Common myeloid progenitor, CD34-positive (primary cell): Measurements from ENCODE around the gene AAR2.

Experiments used
- CTCF ChIA-PET: fragments of 350-600 bp; sonication (Branson Sonifier 250); formaldehyde crosslinking; loops from one replicate; lab custom pipeline; 2021; ENCODE audit warnings: antibody characterized with exemption; lab: Charles Lee
- POLR2A ChIA-PET: fragments of 350-600 bp; sonication (Branson Sonifier 250); formaldehyde crosslinking; loops from one replicate; lab custom pipeline; 2021; ENCODE audit warnings: antibody characterized with exemption; lab: Charles Lee
- DNase-seq, 3 donors: peaks; one replicate each; pipeline versions ENCODE4 v3.0.0 to v3.0.0-alpha.2; 2013
- H3K27ac ChIP-seq, 2 experiments: 1 replicate in 1 of 2; 2 replicates in 1 of 2; pipeline ENCODE4 v1.7.0; 2013; ENCODE audit warnings: inconsistent platforms in 2 of 2, low read length in 2 of 2, mild to moderate bottlenecking in 2 of 2, low read depth in 1 of 2, moderate library complexity in 1 of 2; ENCODE audit not compliant: severe bottlenecking in 2 of 2, insufficient read depth in 1 of 2, poor library complexity in 1 of 2
- H3K27me3 ChIP-seq, 5 experiments: replicated peaks in 2 of 5; 1 replicate in 3 of 5; 2 replicates in 2 of 5; pipeline versions ENCODE4 v1.6.1 to v1.7.0; 2013; ENCODE audit warnings: low read length in 4 of 5, mild to moderate bottlenecking in 2 of 5, moderate library complexity in 2 of 5, inconsistent platforms in 1 of 5; ENCODE audit not compliant: insufficient read depth in 5 of 5, control insufficient read depth in 4 of 5
- H3K36me3 ChIP-seq, 4 experiments: 1 replicate in 2 of 4; 2 replicates in 2 of 4; pipeline versions ENCODE4 v1.6.1 to v1.7.0; 2013; ENCODE audit warnings: low read length in 3 of 4, control low read depth in 1 of 4, mild to moderate bottlenecking in 1 of 4; ENCODE audit not compliant: control insufficient read depth in 4 of 4, insufficient read depth in 4 of 4
- H3K4me1 ChIP-seq, 4 experiments: 1 replicate in 3 of 4; 2 replicates in 1 of 4; pipeline versions ENCODE4 v1.6.1 to v1.7.1; 2013; ENCODE audit warnings: low read length in 3 of 4, mild to moderate bottlenecking in 3 of 4, control low read depth in 1 of 4, inconsistent platforms in 1 of 4, moderate library complexity in 1 of 4; ENCODE audit not compliant: control insufficient read depth in 4 of 4, insufficient read depth in 4 of 4; ENCODE audit errors: control extremely low read depth in 1 of 4
- H3K4me3 ChIP-seq, 7 experiments: 1 replicate in 4 of 7; 2 replicates in 3 of 7; pipeline versions ENCODE4 v1.5.1 to v1.7.0; 2013; ENCODE audit warnings: mild to moderate bottlenecking in 7 of 7, low read length in 6 of 7, moderate library complexity in 6 of 7, inconsistent platforms in 2 of 7, low read depth in 2 of 7, control low read depth in 1 of 7; ENCODE audit not compliant: insufficient read depth in 4 of 7, control insufficient read depth in 1 of 7; ENCODE audit errors: extremely low read depth in 1 of 7
- H3K9me3 ChIP-seq, 5 experiments: 1 replicate in 4 of 5; 2 replicates in 1 of 5; pipeline versions ENCODE4 v1.6.1 to v1.7.1; 2013; ENCODE audit warnings: low read length in 4 of 5, mild to moderate bottlenecking in 2 of 5, inconsistent platforms in 1 of 5, low read depth in 1 of 5, moderate library complexity in 1 of 5; ENCODE audit not compliant: control insufficient read depth in 4 of 5, insufficient read depth in 2 of 5; ENCODE audit errors: control extremely low read depth in 1 of 5
- WGBS: methylation state at CpG from one replicate; pipeline ENCODE4 v1.1.5; 2013; ENCODE audit not compliant: insufficient coverage; 5-methylcytosine and 5-hydroxymethylcytosine counted together

AAR2 gene

DNA sequence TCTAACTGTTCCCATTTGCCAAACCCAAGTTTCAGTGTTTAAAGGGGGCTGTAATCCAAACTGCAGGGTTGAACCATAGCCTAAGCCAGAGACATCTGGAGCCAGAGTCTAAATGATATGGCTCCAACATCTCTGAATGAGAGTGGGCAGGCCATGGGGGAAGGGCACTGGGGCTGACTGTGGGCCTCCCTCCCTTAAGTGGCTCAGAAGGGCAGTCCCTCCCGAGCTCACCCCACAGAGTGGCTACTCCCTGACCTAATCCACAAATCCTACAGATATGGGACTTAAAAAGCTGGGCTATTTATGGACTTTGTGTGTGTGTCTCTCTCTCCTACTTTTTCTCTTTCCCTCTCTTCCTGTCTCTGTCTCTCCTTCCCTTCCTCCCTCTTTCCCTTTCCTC is 35.8 kb upstream of the AAR2 start:
- WGBS = no CpG with 5 or more reads among the region's 1 CpG
- no peaks in the 10 kb centered on the region for H3K9me3 ChIP-seq
- CTCF ChIA-PET = interaction anchor here (0.6 to 3.0 kb wide), 8 partner anchors 11 to 208 kb away, joined by 3 to 25 read pairs (median 4); no protein-coding TSS in a partner anchor
- no peak for DNase-seq
- POLR2A ChIA-PET = no interaction called here
- H3K27ac ChIP-seq = no peak overlapping the region
- no peak overlapping the region for H3K4me3 ChIP-seq
- peaks cover 0 to 16% (median 0%) of the 10 kb centered on the region in 5 experiments for H3K27me3 ChIP-seq
- no peaks in the 10 kb centered on the region for H3K36me3 ChIP-seq
- H3K4me1 ChIP-seq = peaks cover 0 to 6% (median 2%) of the 10 kb centered on the region in 4 experiments

DNA sequence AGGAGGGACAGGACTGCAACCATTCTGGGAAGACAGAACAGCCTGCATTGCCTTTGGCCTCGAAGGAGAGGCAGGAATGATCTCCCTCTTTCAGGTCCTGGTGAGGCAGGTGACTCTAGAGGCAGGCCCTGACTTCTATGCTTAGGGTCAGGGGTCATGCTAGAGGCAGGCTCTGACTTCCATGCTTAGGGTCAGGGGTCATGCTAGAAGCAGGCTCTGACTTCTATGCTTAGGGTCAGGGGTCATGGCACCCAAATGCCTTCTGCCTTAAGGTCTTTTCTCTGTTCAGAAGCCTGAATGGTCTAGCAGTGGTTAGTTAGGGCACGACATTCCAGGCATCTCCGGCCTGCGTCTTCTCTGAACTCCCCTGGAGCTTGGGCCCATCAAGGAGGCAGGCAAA is 35.1 kb upstream of the AAR2 start:
- Histone ChIP-seq H3K27me3 (peaks cover 0 to 18% (median 0%) of the 10 kb centered on the region in 5 experiments), H3K36me3 (no peaks in the 10 kb centered on the region), H3K4me1 (peaks cover 0 to 6% (median 2%) of the 10 kb centered on the region in 4 experiments), H3K4me3 (no peak overlapping the region), H3K9me3 (no peaks in the 10 kb centered on the region), H3K27ac (no peak overlapping the region)
- ChIA-PET CTCF (interaction anchor here (1.7 to 3.7 kb wide), 4 partner anchors 7 to 237 kb away, joined by 8 to 26 read pairs (median 24); no protein-coding TSS in a partner anchor), POLR2A (no interaction called here)
- no peak for DNase-seq
- WGBS = 100% methylated on average over 4 of the region's 4 CpGs

DNA sequence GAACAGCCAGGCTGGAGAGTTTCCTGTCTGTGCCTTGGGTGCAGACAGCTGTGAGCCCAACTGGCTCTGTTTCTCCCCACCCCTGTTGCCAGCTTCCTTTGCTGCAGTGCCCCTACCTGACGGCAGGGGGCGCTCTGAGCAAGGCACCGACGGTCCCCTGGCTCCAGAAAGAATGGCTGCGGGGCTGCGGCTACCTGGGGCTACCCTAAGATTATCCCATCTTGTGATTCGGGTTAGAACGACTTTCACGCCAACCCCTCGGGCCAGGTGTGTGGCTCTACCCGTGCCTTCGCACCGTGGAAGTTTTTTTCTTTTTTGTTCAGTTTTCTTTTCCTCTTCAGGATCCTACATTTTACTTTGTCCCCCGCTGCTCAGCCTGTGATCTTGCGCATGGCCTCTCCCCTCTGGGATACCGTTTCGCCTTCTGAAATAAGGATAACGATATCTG is 33.4 kb upstream of the AAR2 start:
- H3K27me3 ChIP-seq = peaks cover 0 to 14% (median 0%) of the 10 kb centered on the region in 5 experiments
- peak; percentile 39 to 72 (median 65) for DNase-seq
- ChIA-PET POLR2A (no interaction called here), CTCF (interaction anchor here (0.6 to 3.7 kb wide), 10 partner anchors 9 to 235 kb away, joined by 3 to 26 read pairs (median 4); no protein-coding TSS in a partner anchor)
- WGBS = 29% methylated on average over 18 of the region's 18 CpGs
- H3K4me1 ChIP-seq = peaks cover 0 to 6% (median 2%) of the 10 kb centered on the region in 4 experiments
- H3K9me3 ChIP-seq = no peaks in the 10 kb centered on the region
- H3K4me3 ChIP-seq = peak overlapping the region in 3 of 7 experiments; percentile 2 to 50 (median 29)
- H3K27ac ChIP-seq = no peak overlapping the region
- no peaks in the 10 kb centered on the region for H3K36me3 ChIP-seq

DNA sequence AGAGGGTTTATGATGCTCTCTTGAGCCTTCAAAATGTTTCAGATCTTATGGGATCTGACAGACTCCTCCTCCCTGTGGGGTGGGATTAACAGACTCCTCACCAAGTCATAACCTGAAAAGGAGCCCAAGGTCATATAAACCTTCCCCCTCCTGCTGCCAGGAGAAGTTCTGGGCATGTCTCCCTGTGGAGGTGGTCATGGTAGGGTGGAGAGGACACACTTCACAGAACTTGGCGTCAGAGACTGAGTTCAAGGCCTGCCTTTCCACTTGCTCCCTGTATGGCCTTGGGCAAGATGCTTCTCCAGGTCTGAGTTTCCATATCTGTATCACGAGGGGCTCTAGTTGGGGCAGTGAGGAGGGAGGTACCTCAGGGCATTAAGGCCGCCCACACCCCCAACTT is 32.4 kb upstream of the AAR2 start:
- H3K4me1 ChIP-seq = peaks cover 0 to 6% (median 2%) of the 10 kb centered on the region in 4 experiments
- ChIA-PET POLR2A (no interaction called here), CTCF (interaction anchor here (0.6 to 3.7 kb wide), 5 partner anchors 9 to 234 kb away, joined by 3 to 26 read pairs (median 23); no protein-coding TSS in a partner anchor)
- H3K27ac ChIP-seq = no peak overlapping the region
- no peaks in the 10 kb centered on the region for H3K9me3 ChIP-seq
- no peaks in the 10 kb centered on the region for H3K36me3 ChIP-seq
- DNase-seq = no peak
- no peak overlapping the region for H3K4me3 ChIP-seq
- 94% methylated on average over 2 of the region's 3 CpGs for WGBS
- H3K27me3 ChIP-seq = peaks cover 0 to 11% (median 0%) of the 10 kb centered on the region in 5 experiments

DNA sequence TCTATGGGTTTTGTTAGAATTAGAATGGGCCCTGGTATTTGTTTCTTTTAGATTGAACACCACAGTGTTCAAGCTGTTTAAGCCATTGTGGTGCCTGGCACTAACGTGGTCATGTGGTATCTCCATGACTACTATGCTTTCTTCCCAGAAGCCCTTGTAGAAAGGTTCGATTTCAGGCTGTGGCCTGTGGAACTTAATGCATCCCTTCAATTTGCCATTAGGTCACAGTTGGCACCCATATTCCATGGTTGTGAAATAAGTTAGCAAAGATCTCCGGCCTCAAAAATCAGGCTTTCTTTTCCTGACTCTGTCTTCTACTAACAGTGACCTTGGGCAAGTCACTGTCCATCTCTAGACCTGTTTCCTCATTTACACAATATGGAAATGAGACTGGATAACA is 31.3 kb upstream of the AAR2 start:
- 100% methylated on average over 2 of the region's 3 CpGs for WGBS
- Histone ChIP-seq H3K27ac (no peak overlapping the region), H3K4me3 (no peak overlapping the region), H3K4me1 (peaks cover 0 to 4% (median 2%) of the 10 kb centered on the region in 4 experiments), H3K36me3 (no peaks in the 10 kb centered on the region), H3K27me3 (peaks cover 0 to 11% (median 0%) of the 10 kb centered on the region in 5 experiments), H3K9me3 (no peaks in the 10 kb centered on the region)
- ChIA-PET POLR2A (no interaction called here), CTCF (interaction anchor here (3.7 kb wide), 1 partner anchor 233 kb away, joined by 23 read pairs; no protein-coding TSS in a partner anchor)
- no peak for DNase-seq

DNA sequence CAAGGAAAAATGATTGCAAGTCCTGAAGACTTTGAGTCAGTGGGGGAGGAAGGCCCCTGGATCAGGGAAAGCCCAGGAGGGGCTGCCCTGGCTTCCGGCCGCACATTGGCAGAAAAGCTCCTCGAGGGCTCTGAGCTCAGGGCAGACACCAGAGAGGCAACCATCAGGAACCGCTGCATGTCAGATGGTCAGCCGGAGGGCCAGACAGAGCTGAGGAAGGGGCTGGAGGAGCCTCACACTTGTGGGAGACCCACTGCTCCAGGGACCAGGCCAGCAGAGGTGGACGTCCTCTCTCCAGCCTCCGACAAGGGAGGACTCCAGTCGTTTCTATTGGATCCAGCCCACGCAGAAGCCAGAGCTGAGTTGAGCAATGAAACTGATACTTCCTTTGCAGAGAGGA is 30.2 kb upstream of the AAR2 start:
- H3K27me3 ChIP-seq = peaks cover 0 to 8% (median 0%) of the 10 kb centered on the region in 5 experiments
- peaks cover 0 to 4% (median 2%) of the 10 kb centered on the region in 4 experiments for H3K4me1 ChIP-seq
- ChIA-PET POLR2A (interaction anchor here (0.6 kb wide), 1 partner anchor 266 kb away, joined by 5 read pairs; no protein-coding TSS in a partner anchor), CTCF (interaction anchor here (1.8 kb wide), 1 partner anchor 12 kb away, joined by 5 read pairs; no protein-coding TSS in a partner anchor)
- H3K27ac ChIP-seq = no peak overlapping the region
- 85% methylated on average over 6 of the region's 9 CpGs for WGBS
- no peaks in the 10 kb centered on the region for H3K36me3 ChIP-seq
- DNase-seq = no peak
- H3K4me3 ChIP-seq = no peak overlapping the region
- no peaks in the 10 kb centered on the region for H3K9me3 ChIP-seq

DNA sequence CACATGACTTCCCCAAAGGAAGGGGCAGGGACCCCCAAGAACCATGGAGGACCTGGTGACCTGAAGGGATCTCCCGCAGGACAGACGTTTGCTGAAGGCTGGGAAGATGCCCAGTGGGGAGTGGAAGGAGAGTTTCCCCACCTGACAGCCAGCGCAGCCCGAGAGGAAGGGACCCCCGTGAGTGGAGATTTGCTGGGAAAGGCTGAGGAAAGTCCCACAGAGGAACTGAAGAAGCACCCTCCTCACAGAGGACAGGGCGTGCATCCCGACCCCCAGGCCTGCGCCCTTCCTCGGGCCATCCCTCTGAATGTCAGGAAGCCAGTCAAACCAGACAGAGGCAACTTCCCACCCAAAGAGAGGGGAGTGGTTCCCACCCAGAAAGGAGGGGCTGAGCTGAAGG is 29.6 kb upstream of the AAR2 start:
- peaks cover 0 to 8% (median 0%) of the 10 kb centered on the region in 5 experiments for H3K27me3 ChIP-seq
- no peak overlapping the region for H3K27ac ChIP-seq
- H3K4me1 ChIP-seq = peaks cover 0 to 4% (median 2%) of the 10 kb centered on the region in 4 experiments
- no peak for DNase-seq
- no peaks in the 10 kb centered on the region for H3K36me3 ChIP-seq
- CTCF ChIA-PET = interaction anchor here (1.2 to 1.8 kb wide), 2 partner anchors 10 to 12 kb away, joined by 3 to 5 read pairs; no protein-coding TSS in a partner anchor
- no peak overlapping the region for H3K4me3 ChIP-seq
- H3K9me3 ChIP-seq = no peaks in the 10 kb centered on the region
- 91% methylated on average over 6 of the region's 9 CpGs for WGBS
- POLR2A ChIA-PET = interaction anchor here (0.7 kb wide), 1 partner anchor 102 kb away, joined by 3 read pairs; no protein-coding TSS in a partner anchor
